ENCODE results near the gene AIG1.
"Not testable (repeated sequence)": the region's sequence is repeated elsewhere in the genome, so short reads cannot be mapped to it uniquely, and the experiment has no call there.

The AIG1 gene

GRCh38 chr6:143233554-143234285 is 173.0 kb downstream of the AIG1 start:
- no peak for DNase-seq (ENCODE audit: low read depth)

- DNase-seq (ENCODE audit: low read depth) = no peak
These were observed 174.0 kb downstream of the AIG1 start for GRCh38 chr6:143234734-143235133.

DNA sequence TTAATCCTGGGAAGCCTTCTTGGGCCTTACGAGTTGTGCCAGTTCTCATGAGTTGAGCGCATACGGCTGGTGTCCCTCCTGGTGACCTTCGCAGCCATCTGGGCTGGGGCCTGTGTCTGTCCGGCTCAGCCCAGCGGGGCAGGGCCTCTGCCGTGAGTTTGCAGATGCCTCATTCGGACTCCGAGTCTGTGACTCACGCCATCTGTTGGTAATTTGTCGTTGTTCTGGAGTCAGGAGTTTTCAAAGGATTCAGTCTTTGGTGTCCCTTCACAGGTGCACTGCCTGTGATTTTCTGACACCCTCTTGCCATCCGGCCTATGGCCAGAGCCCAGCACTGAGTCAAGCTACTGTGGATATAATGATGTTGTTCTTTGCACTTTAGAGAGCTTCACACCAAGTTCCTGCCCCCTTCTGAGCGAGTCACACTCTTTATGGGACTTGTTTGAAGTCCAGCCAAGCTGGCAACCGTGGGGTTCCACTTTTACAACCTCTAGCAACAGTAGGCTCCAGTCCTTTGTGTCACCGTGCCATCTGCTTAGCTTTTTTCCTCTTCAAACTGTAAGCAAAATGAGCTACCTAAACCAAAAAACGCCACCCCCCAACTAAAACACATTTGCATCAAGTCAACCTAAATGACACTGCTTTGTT is 175.6 kb downstream of the AIG1 start:
- no peak for DNase-seq (ENCODE audit: low read depth)

GRCh38 chr6:143238306-143238705 is 177.6 kb downstream of the AIG1 start:
- no peak for DNase-seq (ENCODE audit: low read depth)

GRCh38 chr6:143241111-143241510 is 180.4 kb downstream of the AIG1 start:
- peak; percentile 47 for DNase-seq (ENCODE audit: low read depth)

- no peak for DNase-seq (ENCODE audit: low read depth)
These were observed 181.2 kb downstream of the AIG1 start for GRCh38 chr6:143241911-143242310.

DNA sequence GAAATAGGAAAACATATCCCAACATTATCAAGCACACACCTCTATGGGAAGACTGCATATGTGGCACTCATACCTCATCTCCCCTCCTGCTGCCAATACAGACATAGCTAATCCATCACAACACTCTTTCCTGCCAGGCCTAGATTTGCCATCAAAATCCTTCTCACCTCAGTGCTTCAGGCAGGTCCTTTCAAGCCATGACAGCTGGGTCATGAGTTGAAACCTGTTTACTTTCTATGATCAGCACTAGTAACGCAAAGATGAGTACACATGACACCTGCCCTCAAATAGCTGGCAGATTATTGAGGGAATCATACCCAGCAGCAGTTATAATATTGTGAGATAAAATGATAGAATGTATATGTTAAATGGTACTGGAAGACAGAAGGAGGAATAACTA is 183.1 kb downstream of the AIG1 start:
- no peak for DNase-seq (ENCODE audit: low read depth)

- no peak for DNase-seq (ENCODE audit: low read depth)
These were observed 185.0 kb downstream of the AIG1 start for GRCh38 chr6:143245656-143246055.

- DNase-seq (ENCODE audit: low read depth) = not testable (repeated sequence)
These were observed 185.6 kb downstream of the AIG1 start for GRCh38 chr6:143246166-143246775.

GRCh38 chr6:143247586-143247985 is 186.9 kb downstream of the AIG1 start:
- DNase-seq (ENCODE audit: low read depth) = no peak

DNA sequence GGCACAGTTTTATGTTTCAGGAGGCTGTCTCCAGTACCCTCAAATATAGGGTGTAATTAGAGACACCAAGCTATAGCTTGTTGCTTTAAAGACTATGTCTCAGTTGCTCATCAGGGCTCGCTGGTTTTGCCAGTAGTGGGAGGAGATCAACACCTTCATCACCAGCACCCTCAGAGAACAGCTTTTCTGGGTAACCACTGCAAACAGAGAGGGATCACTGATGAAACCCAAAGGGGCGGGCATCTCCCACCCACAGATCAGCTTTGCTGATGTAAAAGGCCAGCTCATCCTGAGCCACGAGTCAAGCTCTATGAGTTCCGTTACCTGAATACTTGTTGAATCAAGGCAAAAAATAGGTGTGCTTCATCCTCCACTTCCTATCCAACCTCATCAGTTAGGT is 187.7 kb downstream of the AIG1 start:
- no peak for DNase-seq (ENCODE audit: low read depth)

DNA sequence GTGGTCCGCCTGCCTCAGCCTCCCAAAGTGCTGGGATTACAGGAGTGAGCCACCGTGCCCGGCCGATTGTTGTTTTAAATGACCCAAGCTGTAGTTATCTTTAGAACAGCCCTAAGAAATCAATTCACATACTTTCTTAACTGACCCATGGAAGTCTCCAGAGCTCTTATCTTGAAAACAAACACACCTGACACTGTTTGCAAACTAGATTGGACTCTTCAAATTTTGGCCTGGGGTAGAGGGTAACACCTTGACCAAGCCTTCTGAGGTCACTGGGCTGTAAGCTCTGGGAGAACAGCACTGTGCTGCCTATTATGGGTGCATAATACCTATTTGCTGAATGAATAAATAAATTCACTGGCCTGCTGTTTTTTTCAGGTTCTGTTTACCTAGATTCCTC is 190.6 kb downstream of the AIG1 start:
- DNase-seq (ENCODE audit: low read depth) = no peak

- no peak for DNase-seq (ENCODE audit: low read depth)
These were observed 192.3 kb downstream of the AIG1 start for GRCh38 chr6:143252961-143253360.

DNA sequence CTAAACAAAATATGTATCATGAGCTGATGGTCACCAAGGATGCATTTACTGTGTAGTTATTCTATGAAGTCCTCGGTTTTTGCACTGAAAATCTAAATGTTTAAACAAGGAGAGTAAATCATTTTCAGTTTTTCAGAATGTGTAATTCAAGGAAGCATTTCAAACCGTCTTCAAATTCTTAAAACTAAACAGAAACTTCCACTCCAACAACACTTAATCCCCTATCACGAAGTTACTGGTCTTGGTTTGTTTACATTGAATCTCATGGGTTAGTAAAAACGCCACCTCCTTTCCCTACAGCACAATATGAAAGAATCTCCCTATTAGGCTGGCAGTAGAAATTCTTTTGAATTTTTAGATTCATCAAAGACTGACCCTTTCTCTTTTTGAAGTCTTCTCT is 192.9 kb downstream of the AIG1 start:
- no peak for DNase-seq (ENCODE audit: low read depth)

GRCh38 chr6:143258945-143259344 is 198.3 kb downstream of the AIG1 start:
- DNase-seq (ENCODE audit: low read depth) = no peak

DNA sequence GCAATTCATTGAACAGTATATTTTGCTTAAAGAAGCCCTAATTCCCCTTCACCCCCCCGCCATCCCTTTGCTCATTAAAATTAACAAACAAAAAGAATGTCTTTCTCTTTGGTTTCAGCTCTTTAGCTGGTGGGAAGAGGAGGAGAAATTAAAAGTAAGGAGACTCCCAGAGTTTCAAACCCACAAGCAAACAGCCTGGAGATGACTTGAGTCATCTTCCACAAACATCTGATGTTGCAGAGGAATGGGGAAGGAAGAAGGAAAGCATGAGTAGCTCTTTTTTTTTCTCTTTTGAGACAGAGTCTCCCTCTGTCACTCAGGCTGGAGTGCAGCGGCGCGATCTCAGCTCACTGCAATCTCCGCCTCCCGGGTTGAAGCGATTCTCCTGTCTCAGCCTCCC is 200.2 kb downstream of the AIG1 start:
- DNase-seq (ENCODE audit: low read depth) = peak; percentile 50

GRCh38 chr6:143261899-143262436 is 201.3 kb downstream of the AIG1 start:
- no peak for DNase-seq (ENCODE audit: low read depth)

DNA sequence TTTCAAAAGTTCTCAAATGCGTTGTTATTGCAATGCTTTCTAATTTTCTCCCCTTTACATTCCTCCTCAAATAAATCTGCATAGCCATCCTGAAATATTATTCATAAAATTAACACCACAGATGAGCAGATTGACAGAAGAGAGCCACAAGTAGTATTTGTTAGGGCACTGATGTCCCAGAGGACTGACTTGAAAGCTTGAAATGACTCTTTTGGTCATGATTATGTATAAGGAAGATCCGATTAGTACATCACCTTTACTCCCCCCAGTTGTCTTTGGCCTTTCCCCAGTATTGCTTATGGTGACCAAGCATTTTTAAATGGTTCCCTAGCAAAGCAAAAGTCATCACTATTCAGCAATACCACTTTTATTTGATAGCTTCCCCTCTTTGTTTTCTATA is 202.2 kb downstream of the AIG1 start:
- no peak for DNase-seq (ENCODE audit: low read depth)

DNA sequence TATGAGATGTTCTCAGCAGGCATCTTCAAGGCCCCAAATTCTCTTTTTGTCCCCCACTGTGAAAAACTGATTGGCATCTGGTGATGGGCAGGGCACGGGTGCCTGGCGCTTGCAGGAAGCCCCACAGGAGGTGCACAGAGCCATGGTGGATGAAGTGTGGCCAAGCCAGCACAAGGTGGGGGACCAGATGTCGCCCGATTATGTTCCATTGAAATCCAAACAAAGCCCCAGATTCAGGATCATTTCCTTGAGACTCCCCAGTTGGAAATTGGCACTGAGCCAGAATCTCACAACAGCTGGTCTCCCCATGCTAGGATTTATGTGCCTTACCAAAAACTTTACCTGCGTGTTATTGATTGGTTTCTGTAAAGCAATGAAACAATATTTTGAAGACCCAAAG is 203.7 kb downstream of the AIG1 start:
- no peak for DNase-seq (ENCODE audit: low read depth)

GRCh38 chr6:143264986-143265764 is 204.5 kb downstream of the AIG1 start:
- DNase-seq (ENCODE audit: low read depth) = no peak

DNA sequence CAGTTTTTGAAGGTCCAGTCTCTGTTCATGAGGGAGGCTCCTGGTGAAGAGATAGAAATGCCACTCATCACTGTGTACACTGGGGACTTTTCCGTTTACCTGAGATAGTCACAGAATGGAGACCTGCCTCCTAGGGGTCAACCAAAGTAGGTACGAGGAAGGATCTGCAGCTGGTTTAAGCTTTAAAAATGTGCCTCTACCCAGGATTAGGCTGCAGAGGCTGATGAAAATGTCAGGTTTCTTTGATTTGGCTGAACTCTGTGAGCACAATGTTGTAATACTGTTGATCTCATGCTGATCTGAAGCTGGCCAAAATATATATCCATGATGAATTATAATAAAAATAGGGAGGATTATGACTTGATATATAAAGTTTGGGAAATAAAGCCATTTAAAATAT is 207.1 kb downstream of the AIG1 start:
- DNase-seq (ENCODE audit: low read depth) = no peak

GRCh38 chr6:143268439-143268838 is 207.8 kb downstream of the AIG1 start:
- no peak for DNase-seq (ENCODE audit: low read depth)

Measured in stromal cell of bone marrow (primary cell).